Calu3 (cell line): Measurements from ENCODE around the gene HIGD1C. TPM values are rescaled to one million over a fixed set of nuclear protein-coding genes. Genes with fewer than 3 reads are reported as not detected.

Experiments used
- BruUV-seq: library from RNA; stranded (reverse); fragments of 400-500 nt; replicated peaks from 2 replicates; lab custom pipeline; 2021; lab: Mats Ljungman, UMichigan
- CTCF ChIA-PET: fragments of 300-600 bp; sonication (Branson Sonifier 250); formaldehyde crosslinking; loops from one replicate; lab custom pipeline; 2022; ENCODE audit warnings: antibody characterized with exemption; lab: Charles Lee
- DNase-seq: peaks from one replicate; pipeline ENCODE4 v3.0.0; 2022
- H3K27ac Mint-ChIP-seq: one replicate; pipeline ENCODE4 v1.8.0; 2022; ENCODE audit warnings: mixed read lengths; ENCODE audit not compliant: unreplicated experiment
- H3K27me3 Mint-ChIP-seq: one replicate; pipeline ENCODE4 v1.8.0; 2022; ENCODE audit warnings: mixed read lengths; ENCODE audit not compliant: unreplicated experiment
- H3K36me3 Mint-ChIP-seq: one replicate; pipeline ENCODE4 v1.8.0; 2022; ENCODE audit warnings: mild to moderate bottlenecking, moderate library complexity, mixed read lengths; ENCODE audit not compliant: insufficient read depth, unreplicated experiment
- H3K4me1 Mint-ChIP-seq: one replicate; pipeline ENCODE4 v1.8.0; 2022; ENCODE audit warnings: mild to moderate bottlenecking, low read depth, mixed read lengths; ENCODE audit not compliant: unreplicated experiment
- H3K4me3 Mint-ChIP-seq: one replicate; pipeline ENCODE4 v1.8.0; 2022; ENCODE audit warnings: mild to moderate bottlenecking, low read depth, moderate library complexity, mixed read lengths; ENCODE audit not compliant: unreplicated experiment
- H3K9me3 Mint-ChIP-seq: one replicate; pipeline ENCODE4 v1.8.0; 2022; ENCODE audit warnings: low read depth, mixed read lengths; ENCODE audit not compliant: unreplicated experiment
- intact Hi-C: fragments of 100-400 bp; cut with micrococcal nuclease; formaldehyde crosslinking; loops from one replicate; pipeline ENCODE4 v1.10.0; 2022; ENCODE audit not compliant: unreplicated experiment
- total RNA-seq: library from RNA; stranded (reverse); gene quantifications from 2 replicates; pipeline ENCODE4 v1.2.3, GENCODE V29; 2022
- TF ChIP-seq, protein P1 (sequence below): fragments of 200-600 bp; IDR thresholded peaks from one replicate; pipeline ENCODE4 v1.8.0; 2022; ENCODE audit warnings: antibody characterized with exemption; ENCODE audit not compliant: unreplicated experiment

Gene HIGD1C
- total RNA-seq, 1 experiment from 2014 or later = not detected

DNA sequence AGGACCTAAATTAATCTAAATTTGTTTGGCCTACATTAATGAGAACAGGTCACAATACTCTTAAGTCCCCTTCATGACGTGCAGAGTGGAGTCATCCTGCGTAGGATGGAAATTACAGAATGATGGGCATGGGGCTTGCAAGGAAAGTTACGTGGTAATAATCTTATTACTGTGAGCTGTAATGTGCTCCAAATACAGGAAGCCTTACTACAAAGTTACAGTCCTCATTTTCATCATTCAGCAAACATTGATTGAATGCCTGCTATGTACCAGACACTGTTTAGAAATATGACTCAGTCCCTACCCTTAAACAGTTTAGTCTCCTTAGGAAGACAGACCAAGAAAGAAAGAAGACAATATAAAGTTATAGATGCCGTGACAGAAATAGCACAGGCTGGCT, 9.4 kb downstream of the HIGD1C start:
- Mint-ChIP-seq H3K27ac (no peak overlapping the region), H3K4me3 (no peak overlapping the region), H3K27me3 (no peaks in the 10 kb centered on the region), H3K4me1 (no peaks in the 10 kb centered on the region), H3K9me3 (no peaks in the 10 kb centered on the region), H3K36me3 (no peaks in the 10 kb centered on the region)
- no TSS peak for BruUV-seq
- CTCF ChIA-PET = no interaction called here
- intact Hi-C loops = no loop called here
- TF ChIP-seq, protein P1, sequence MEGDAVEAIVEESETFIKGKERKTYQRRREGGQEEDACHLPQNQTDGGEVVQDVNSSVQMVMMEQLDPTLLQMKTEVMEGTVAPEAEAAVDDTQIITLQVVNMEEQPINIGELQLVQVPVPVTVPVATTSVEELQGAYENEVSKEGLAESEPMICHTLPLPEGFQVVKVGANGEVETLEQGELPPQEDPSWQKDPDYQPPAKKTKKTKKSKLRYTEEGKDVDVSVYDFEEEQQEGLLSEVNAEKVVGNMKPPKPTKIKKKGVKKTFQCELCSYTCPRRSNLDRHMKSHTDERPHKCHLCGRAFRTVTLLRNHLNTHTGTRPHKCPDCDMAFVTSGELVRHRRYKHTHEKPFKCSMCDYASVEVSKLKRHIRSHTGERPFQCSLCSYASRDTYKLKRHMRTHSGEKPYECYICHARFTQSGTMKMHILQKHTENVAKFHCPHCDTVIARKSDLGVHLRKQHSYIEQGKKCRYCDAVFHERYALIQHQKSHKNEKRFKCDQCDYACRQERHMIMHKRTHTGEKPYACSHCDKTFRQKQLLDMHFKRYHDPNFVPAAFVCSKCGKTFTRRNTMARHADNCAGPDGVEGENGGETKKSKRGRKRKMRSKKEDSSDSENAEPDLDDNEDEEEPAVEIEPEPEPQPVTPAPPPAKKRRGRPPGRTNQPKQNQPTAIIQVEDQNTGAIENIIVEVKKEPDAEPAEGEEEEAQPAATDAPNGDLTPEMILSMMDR = no peak
- no peak for DNase-seq

DNA sequence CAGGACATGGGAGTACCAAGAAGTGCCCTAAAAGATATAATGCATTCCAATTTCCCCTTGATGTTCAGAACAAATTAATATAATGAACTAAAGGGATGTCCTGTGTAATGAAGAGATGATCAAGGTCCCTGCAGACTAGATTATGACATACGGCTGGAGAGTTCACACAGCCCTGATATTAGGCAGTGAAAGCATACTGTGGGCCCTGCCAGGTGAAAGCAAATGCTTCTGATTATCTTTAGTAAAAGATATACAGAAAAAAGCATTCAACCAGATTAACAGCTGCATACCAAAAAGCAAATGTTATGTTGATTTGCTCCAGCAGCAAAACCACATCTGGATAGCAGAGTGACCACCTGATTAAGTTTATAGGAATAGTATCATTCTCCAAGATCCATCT, 12.1 kb downstream of the HIGD1C start:
- H3K9me3 Mint-ChIP-seq = no peaks in the 10 kb centered on the region
- H3K27ac Mint-ChIP-seq = no peak overlapping the region
- intact Hi-C loops = no loop called here
- CTCF ChIA-PET = interaction anchor here (0.6 kb wide), 1 partner anchor 28 kb away, joined by 6 read pairs; no protein-coding TSS in a partner anchor
- no peak for DNase-seq
- no TSS peak for BruUV-seq
- no peak overlapping the region for H3K4me3 Mint-ChIP-seq
- H3K27me3 Mint-ChIP-seq = no peaks in the 10 kb centered on the region
- no peaks in the 10 kb centered on the region for H3K4me1 Mint-ChIP-seq
- TF ChIP-seq, protein P1 = no peak
- H3K36me3 Mint-ChIP-seq = no peaks in the 10 kb centered on the region

DNA sequence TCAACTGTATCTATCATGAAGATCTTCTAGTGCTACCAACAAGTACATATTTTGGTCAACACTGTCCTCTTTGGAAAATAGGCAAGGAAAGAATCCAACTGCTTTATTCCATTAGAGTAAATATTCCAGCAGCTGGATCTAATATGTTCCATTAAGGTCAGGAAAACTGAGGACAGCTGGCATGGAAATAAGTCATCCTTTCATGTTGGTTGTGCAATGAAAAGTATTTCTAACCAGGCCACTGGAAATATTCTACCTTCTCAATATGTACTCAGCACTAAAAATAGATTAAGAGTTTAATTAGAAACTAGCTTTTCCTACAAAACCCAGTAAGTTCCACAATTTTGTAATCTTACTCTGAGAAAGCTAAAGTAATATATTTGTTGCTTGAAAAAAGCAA, 19.6 kb downstream of the HIGD1C start:
- no peaks in the 10 kb centered on the region for H3K27me3 Mint-ChIP-seq
- H3K36me3 Mint-ChIP-seq = no peaks in the 10 kb centered on the region
- no peak overlapping the region for H3K27ac Mint-ChIP-seq
- no peaks in the 10 kb centered on the region for H3K4me1 Mint-ChIP-seq
- no TSS peak for BruUV-seq
- no peak overlapping the region for H3K4me3 Mint-ChIP-seq
- DNase-seq = no peak
- H3K9me3 Mint-ChIP-seq = peaks cover 4% of the 10 kb centered on the region
- intact Hi-C loops = no loop called here
- CTCF ChIA-PET = no interaction called here
- TF ChIP-seq, protein P1 = no peak

DNA sequence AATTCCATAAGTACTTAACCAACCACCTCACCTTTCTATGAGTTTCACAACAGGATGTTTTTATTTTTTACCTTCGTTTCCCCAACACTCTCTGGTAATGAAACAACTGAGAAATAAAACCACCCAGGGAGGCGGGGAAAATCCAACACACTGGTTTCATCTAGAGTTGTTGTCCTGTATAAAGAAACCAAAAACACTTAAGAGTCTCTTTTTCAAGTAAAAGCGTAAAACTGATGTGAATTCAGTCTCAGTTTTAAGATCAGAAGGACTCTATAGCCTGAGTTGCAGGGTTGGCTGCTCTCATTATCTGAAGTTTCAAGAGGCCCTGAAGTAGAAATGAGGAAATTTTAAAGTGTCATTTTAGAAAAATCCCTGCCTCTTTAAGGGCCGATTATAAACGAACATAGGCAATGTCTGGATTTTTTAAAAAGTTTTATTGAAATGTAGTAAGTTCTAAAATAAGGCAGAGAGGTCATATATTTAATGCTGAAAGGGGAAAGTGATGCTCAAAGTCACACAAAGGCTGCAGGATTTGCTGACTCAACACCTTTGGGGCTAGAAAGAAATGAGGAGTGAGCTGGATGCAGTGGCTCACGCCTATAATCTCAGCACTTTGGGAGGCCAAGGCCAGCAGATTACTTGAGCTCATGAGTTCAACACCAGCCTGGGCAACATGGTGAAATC, 27.2 kb downstream of the HIGD1C start:
- CTCF ChIA-PET = no interaction called here
- intact Hi-C loops = no loop called here

More for the DNA sequence above, 27.2 kb downstream of the HIGD1C start:
- no TSS peak for BruUV-seq
- Mint-ChIP-seq H3K9me3 (no peaks in the 10 kb centered on the region), H3K27ac (no peak overlapping the region), H3K4me3 (no peak overlapping the region), H3K4me1 (no peaks in the 10 kb centered on the region), H3K27me3 (no peaks in the 10 kb centered on the region), H3K36me3 (no peaks in the 10 kb centered on the region)
- no peak for DNase-seq
- TF ChIP-seq, protein P1 = no peak
